Measurements from ENCODE around the gene PGLYRP4.
"Not testable (repeated sequence)": the region's sequence is repeated elsewhere in the genome, so short reads cannot be mapped to it uniquely, and the experiment has no call there.

The PGLYRP4 gene

DNA sequence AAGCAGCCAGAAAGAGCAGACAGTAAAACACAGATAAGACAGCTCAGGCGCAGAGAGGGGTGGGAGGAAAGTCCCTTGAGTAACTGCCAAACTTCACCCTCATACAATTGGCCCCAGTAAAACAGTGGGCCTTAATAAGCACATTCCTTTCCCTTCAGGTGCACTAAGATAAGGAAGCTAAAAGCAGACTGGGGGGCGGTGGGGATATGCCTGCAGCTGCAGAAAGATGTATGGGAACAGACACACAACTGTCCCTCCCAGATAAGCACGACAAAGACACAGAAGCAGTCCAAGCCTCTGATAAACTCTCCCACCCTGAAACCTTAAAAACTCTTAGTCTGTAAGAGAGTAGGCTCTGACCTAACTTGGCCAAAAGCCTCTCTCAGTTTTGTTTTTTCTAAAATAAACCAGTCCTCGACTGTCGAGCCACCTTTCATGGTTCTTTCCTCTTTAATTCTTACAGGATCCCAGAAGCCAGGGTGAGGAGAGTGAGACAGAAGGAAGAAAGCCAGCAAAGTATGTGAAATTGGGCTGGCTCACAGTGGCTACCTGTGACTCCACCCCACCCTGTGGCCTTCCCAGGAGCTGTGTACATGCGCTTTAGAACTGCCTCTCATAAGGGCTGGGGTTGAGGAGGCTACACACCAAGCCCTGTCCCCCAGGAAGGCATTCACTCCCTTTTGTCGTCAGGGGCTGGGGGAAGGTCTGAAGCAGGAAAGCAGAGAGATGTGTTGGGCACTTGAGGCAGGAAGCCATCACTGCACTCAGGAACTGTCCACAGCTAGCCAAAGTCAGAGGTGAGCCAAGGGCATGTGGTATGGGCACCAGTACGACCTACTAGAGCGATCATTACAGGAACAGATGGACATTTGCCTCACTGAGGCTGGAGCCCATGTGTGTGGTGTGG lies 4.6 kb downstream of the PGLYRP4 start:
- ATAC-seq (replicated peaks), result no peak
- H3K9me3 Mint-ChIP-seq, result no peaks in the 10 kb centered on the region
- H3K36me3 Mint-ChIP-seq, result no peaks in the 10 kb centered on the region
- peaks cover 27 to 35% of the 10 kb centered on the region in 2 donors for H3K4me1 Mint-ChIP-seq
- DNase-seq, result no peak
- H3K27ac Mint-ChIP-seq, result no peak overlapping the region
- H3K4me3 Mint-ChIP-seq, result no peak overlapping the region
- H3K27me3 Mint-ChIP-seq, result peaks cover 75 to 79% of the 10 kb centered on the region in 2 donors

- DNase-seq (no peak), ATAC-seq (replicated peaks) (no peak)
- H3K27me3 Mint-ChIP-seq, result peaks cover 75 to 78% of the 10 kb centered on the region in 2 donors
- H3K36me3 Mint-ChIP-seq, result no peaks in the 10 kb centered on the region
- H3K4me1 Mint-ChIP-seq, result peaks cover 27 to 35% of the 10 kb centered on the region in 2 donors
- no peak overlapping the region for H3K27ac Mint-ChIP-seq
- H3K9me3 Mint-ChIP-seq, result no peaks in the 10 kb centered on the region
- no peak overlapping the region for H3K4me3 Mint-ChIP-seq
Measured at GRCh38 chr1:153343040-153343681, 5.5 kb downstream of the PGLYRP4 start.

- Mint-ChIP-seq H3K4me1 (peaks cover 27 to 35% of the 10 kb centered on the region in 2 donors), H3K27me3 (peaks cover 72 to 78% of the 10 kb centered on the region in 2 donors), H3K36me3 (no peaks in the 10 kb centered on the region), H3K9me3 (no peaks in the 10 kb centered on the region), H3K4me3 (no peak overlapping the region), H3K27ac (no peak overlapping the region)
- DNase-seq (no peak), ATAC-seq (replicated peaks) (no peak)
Measured at GRCh38 chr1:153342178-153342577, 6.5 kb downstream of the PGLYRP4 start.

- ATAC-seq (replicated peaks), result no peak
- H3K4me1 Mint-ChIP-seq, result peaks cover 22 to 35% of the 10 kb centered on the region in 2 donors
- H3K36me3 Mint-ChIP-seq, result no peaks in the 10 kb centered on the region
- H3K27ac Mint-ChIP-seq, result no peak overlapping the region
- H3K4me3 Mint-ChIP-seq, result no peak overlapping the region
- H3K9me3 Mint-ChIP-seq, result no peaks in the 10 kb centered on the region
- H3K27me3 Mint-ChIP-seq, result peaks cover 65 to 78% of the 10 kb centered on the region in 2 donors
- DNase-seq, result no peak
Measured at GRCh38 chr1:153341431-153341934, 7.2 kb downstream of the PGLYRP4 start.

GRCh38 chr1:153340356-153340755 lies 8.3 kb downstream of the PGLYRP4 start:
- H3K27ac Mint-ChIP-seq, result no peak overlapping the region
- no peaks in the 10 kb centered on the region for H3K9me3 Mint-ChIP-seq
- H3K4me1 Mint-ChIP-seq, result peaks cover 11 to 23% of the 10 kb centered on the region in 2 donors
- H3K4me3 Mint-ChIP-seq, result no peak overlapping the region
- DNase-seq (no peak), ATAC-seq (replicated peaks) (no peak)
- H3K27me3 Mint-ChIP-seq, result peaks cover 57 to 74% of the 10 kb centered on the region in 2 donors
- no peaks in the 10 kb centered on the region for H3K36me3 Mint-ChIP-seq

- no peaks in the 10 kb centered on the region for H3K36me3 Mint-ChIP-seq
- H3K9me3 Mint-ChIP-seq, result no peaks in the 10 kb centered on the region
- peaks cover 8 to 19% of the 10 kb centered on the region in 2 donors for H3K4me1 Mint-ChIP-seq
- DNase-seq (no peak), ATAC-seq (replicated peaks) (no peak)
- H3K4me3 Mint-ChIP-seq, result no peak overlapping the region
- H3K27me3 Mint-ChIP-seq, result peaks cover 56 to 69% of the 10 kb centered on the region in 2 donors
- H3K27ac Mint-ChIP-seq, result no peak overlapping the region
Measured at GRCh38 chr1:153339802-153340201, 8.8 kb downstream of the PGLYRP4 start.

DNA sequence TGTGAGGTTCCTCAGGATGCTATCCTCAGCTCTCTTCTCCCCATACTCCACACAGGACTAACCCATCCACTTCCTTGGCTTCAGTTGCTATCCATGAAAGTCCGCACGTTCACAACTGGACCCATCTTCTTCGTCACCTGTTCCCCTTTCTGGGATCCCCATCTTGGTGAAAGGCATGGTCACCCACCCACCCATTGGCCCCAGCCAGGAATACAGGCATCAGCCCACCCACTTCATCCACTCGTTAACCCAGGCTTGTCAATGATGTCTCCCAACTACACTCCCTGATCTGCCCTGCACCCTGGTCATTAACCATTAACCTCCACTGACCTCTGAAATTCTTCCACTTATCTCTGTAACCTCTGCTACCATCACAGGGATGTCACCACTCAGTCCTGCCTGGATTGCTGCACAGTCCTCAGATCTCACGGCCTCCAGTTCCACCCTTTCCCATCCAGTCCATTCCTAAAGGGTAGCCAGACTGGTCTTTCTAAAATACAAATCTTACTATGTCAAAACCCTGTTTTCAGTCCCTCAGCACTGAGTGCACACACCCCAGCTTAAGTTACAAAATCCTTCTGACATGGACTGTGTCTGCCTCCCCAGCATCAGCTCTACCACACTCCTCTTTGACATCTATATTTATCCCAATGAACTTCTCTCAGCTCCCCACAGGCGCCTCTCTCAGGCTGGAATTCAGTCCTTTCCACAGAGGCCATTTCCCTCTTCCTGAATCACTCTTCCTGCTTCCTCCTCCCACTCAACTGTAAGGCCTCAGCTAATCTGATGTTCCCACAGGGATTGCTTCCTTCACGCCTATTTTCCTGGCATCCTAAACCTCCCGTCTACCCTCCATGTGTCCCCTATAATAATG lies 10.4 kb downstream of the PGLYRP4 start:
- Mint-ChIP-seq H3K4me3 (no peak overlapping the region), H3K27me3 (peaks cover 51 to 53% of the 10 kb centered on the region in 2 donors), H3K27ac (no peak overlapping the region), H3K4me1 (peaks cover 0 to 5% of the 10 kb centered on the region in 2 donors), H3K36me3 (no peaks in the 10 kb centered on the region), H3K9me3 (peaks cover 1 to 3% of the 10 kb centered on the region in 2 donors)
- ATAC-seq (replicated peaks) (no peak), DNase-seq (no peak)

- no peaks in the 10 kb centered on the region for H3K36me3 Mint-ChIP-seq
- H3K4me3 Mint-ChIP-seq, result no peak overlapping the region
- H3K27me3 Mint-ChIP-seq, result peaks cover 39 to 42% of the 10 kb centered on the region in 2 donors
- DNase-seq (no peak), ATAC-seq (replicated peaks) (no peak)
- H3K4me1 Mint-ChIP-seq, result peaks cover 0 to 3% of the 10 kb centered on the region in 2 donors
- H3K27ac Mint-ChIP-seq, result no peak overlapping the region
- H3K9me3 Mint-ChIP-seq, result peaks cover 8 to 9% of the 10 kb centered on the region in 2 donors
Measured at GRCh38 chr1:153336650-153337049, 12.0 kb downstream of the PGLYRP4 start.

DNA sequence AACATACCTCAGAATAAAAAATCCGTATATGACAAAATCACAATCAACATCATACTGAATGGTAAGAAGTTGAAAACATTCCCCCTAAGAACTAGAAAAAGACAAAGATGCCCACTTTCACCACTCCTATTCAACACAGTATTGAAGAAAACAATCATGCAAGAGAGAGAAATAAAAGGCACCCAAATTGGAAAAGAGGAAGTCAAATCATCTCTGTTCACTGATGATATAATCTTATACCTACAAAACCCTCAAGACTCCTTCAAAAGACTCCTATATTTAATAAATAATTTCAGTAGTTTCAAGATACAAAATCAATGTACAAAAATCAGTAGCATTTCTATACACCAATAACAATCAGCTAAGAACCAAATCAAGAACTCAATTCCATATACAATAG lies 14.7 kb downstream of the PGLYRP4 start:
- Mint-ChIP-seq H3K4me3 (no peak overlapping the region), H3K36me3 (peaks cover 4 to 10% of the 10 kb centered on the region in 2 donors), H3K4me1 (peaks cover 0 to 2% of the 10 kb centered on the region in 2 donors), H3K27me3 (peaks cover 37 to 46% of the 10 kb centered on the region in 2 donors), H3K9me3 (peaks cover 16 to 17% of the 10 kb centered on the region in 2 donors), H3K27ac (no peak overlapping the region)
- DNase-seq (no peak), ATAC-seq (replicated peaks) (no peak)

DNA sequence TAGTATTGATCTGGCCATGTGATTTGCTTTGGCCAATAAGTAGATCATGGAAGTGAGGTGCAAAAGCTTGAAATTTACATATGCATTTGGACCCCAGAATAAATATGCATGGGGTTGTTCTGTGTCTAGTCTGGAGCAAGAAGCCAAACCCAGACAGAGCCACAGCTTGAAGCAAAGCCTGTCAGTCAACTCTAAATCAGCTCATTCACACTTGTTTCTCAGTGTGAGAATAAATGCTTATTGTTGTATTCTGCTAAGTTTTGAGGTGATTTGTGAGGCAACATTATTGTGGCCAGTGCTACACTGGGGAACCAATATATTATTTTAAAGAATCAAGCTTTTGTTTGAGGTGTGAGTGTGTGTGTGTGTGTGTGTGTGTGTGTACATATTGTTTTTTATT lies 23.7 kb downstream of the PGLYRP4 start:
- Mint-ChIP-seq H3K4me3 (no peak overlapping the region), H3K27me3 (peaks cover 12 to 19% of the 10 kb centered on the region in 2 donors), H3K4me1 (no peaks in the 10 kb centered on the region), H3K27ac (no peak overlapping the region), H3K9me3 (peaks cover 8 to 13% of the 10 kb centered on the region in 2 donors), H3K36me3 (peaks cover 0 to 2% of the 10 kb centered on the region in 2 donors)
- no peak for DNase-seq
- ATAC-seq (replicated peaks), result no peak

- Mint-ChIP-seq H3K9me3 (peaks cover 0 to 12% of the 10 kb centered on the region in 2 donors), H3K27me3 (peaks cover 15 to 30% of the 10 kb centered on the region in 2 donors), H3K4me3 (no peak overlapping the region), H3K27ac (no peak overlapping the region), H3K36me3 (peaks cover 0 to 1% of the 10 kb centered on the region in 2 donors), H3K4me1 (no peaks in the 10 kb centered on the region)
- no peak for DNase-seq
- no peak for ATAC-seq (replicated peaks)
Measured at GRCh38 chr1:153322568-153322967, 26.1 kb downstream of the PGLYRP4 start.

DNA sequence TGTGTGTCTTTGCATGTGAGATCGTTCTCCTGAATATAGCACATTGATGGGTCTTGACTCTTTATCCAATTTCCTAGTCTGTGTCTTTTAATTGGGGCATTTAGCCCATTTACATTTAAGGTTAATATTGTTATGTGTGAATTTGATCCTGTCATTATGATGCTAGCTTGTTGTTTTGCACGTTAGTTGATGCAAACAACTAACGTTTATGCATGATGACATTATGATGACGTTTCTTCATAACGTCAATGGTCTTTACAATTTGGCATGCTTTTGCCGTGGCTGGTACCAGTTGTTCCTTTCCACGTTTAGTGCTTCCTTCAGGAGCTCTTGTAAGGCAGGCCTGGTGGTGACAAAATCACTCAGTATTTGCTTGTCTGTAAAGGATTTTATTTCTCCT lies 30.5 kb downstream of the PGLYRP4 start:
- H3K4me3 Mint-ChIP-seq; H3K4me1 Mint-ChIP-seq; H3K27ac Mint-ChIP-seq; DNase-seq; H3K36me3 Mint-ChIP-seq; ATAC-seq (replicated peaks): not testable (repeated sequence)
- peaks cover 0 to 13% of the 10 kb centered on the region in 2 donors for H3K9me3 Mint-ChIP-seq
- peaks cover 26 to 35% of the 10 kb centered on the region in 2 donors for H3K27me3 Mint-ChIP-seq

DNA sequence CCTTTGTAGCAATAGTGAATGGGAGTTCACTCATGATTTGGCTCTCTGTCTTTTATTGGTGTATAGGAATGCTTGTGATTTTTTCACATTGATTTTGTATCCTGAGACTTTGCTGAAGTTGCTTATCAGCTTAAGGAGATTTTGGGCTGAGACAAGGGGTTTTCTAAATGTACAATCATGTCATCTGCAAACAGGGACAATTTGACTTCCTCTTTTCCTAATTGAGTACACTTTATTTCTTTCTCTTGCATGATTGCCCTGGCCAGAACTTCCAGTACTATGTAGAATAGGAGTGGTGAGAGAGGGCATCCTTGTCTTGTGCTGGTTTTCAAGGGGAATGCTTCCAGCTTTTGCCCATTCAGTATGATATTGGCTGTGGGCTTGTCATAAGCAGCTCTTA lies 32.6 kb downstream of the PGLYRP4 start:
- H3K4me3 Mint-ChIP-seq; ATAC-seq (replicated peaks); H3K27ac Mint-ChIP-seq; DNase-seq; H3K9me3 Mint-ChIP-seq; H3K4me1 Mint-ChIP-seq; H3K36me3 Mint-ChIP-seq: not testable (repeated sequence)
- H3K27me3 Mint-ChIP-seq, result peaks cover 26 to 36% of the 10 kb centered on the region in 2 donors

DNA sequence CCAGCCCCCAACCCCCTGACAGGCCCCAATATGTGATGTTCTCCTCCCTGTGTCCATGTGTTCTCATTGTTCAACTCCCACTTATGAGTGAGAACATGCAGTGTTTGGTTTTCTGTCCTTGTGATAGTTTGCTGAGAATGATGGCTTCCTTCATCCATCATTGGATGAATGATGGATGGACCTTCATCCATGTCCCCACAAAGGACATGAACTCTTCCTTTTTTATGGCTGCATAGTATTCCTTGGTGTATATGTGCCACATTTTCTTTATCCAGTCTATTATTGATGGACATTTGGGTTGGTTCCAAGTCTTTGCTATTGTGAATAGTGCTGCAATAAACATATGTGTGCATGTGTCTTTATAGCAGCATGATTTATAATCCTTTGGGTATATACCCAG lies 34.3 kb downstream of the PGLYRP4 start:
- H3K36me3 Mint-ChIP-seq; ATAC-seq (replicated peaks); H3K27ac Mint-ChIP-seq; H3K4me3 Mint-ChIP-seq; DNase-seq; H3K9me3 Mint-ChIP-seq; H3K4me1 Mint-ChIP-seq: not testable (repeated sequence)
- peaks cover 15 to 25% of the 10 kb centered on the region in 2 donors for H3K27me3 Mint-ChIP-seq

All from stimulated activated naive B cell treated with anti-CD40 and anti-IgM and Interleukin-4, amounts not matched to agents 10 μg/mL and 1 μg/mL and 100 μg/mL, for 72 hours (primary cell).